Ectodermal cell (in vitro differentiated cells): ENCODE results near the gene ACSF3.

Source experiments
- H3K27ac ChIP-seq: 2 replicates; pipeline ENCODE4 v1.7.0; 2013; ENCODE audit warnings: mild to moderate bottlenecking, low read depth, low read length; ENCODE audit not compliant: insufficient read depth, poor library complexity, severe bottlenecking
- H3K27me3 ChIP-seq: 2 replicates; pipeline ENCODE4 v1.7.0; 2013; ENCODE audit warnings: mild to moderate bottlenecking, low read length; ENCODE audit not compliant: insufficient read depth, control insufficient read depth, poor library complexity, severe bottlenecking
- H3K36me3 ChIP-seq: one replicate; pipeline ENCODE4 v1.7.0; 2013; ENCODE audit warnings: low read length; ENCODE audit not compliant: control insufficient read depth, insufficient read depth
- H3K4me1 ChIP-seq: one replicate; pipeline ENCODE4 v1.7.0; 2013; ENCODE audit warnings: low read length; ENCODE audit not compliant: control insufficient read depth, insufficient read depth
- H3K4me3 ChIP-seq: 2 replicates; pipeline ENCODE4 v1.7.0; 2013; ENCODE audit warnings: low read depth, low read length, control low read depth; ENCODE audit not compliant: insufficient read depth
- H3K9me3 ChIP-seq: 2 replicates; pipeline ENCODE4 v1.7.0; 2013; ENCODE audit warnings: mild to moderate bottlenecking, low read length, moderate library complexity; ENCODE audit not compliant: control insufficient read depth
- WGBS, 2 experiments: methylation state at CpG; one replicate each; pipeline ENCODE4 v1.1.7; 2013; ENCODE audit warnings: missing lambda C conversion rate in 2 of 2; 5-methylcytosine and 5-hydroxymethylcytosine counted together

ACSF3 gene

GRCh38 chr16:89110641-89111040 is 17.0 kb downstream of the ACSF3 start:
- H3K27me3 ChIP-seq, result no peaks in the 10 kb centered on the region
- 95 to 96% methylated on average over 13 to 14 of the region's 14 CpGs for WGBS, 2 experiments
- peaks cover 4% of the 10 kb centered on the region for H3K36me3 ChIP-seq
- no peaks in the 10 kb centered on the region for H3K4me1 ChIP-seq
- H3K4me3 ChIP-seq, result no peak overlapping the region
- H3K9me3 ChIP-seq, result no peaks in the 10 kb centered on the region
- no peak overlapping the region for H3K27ac ChIP-seq

- Histone ChIP-seq H3K27ac (no peak overlapping the region), H3K4me3 (no peak overlapping the region), H3K27me3 (no peaks in the 10 kb centered on the region), H3K9me3 (no peaks in the 10 kb centered on the region), H3K36me3 (peaks cover 4% of the 10 kb centered on the region), H3K4me1 (no peaks in the 10 kb centered on the region)
- WGBS, 2 experiments, result 95 to 96% methylated on average over 20 to 22 of the region's 22 CpGs
These were observed 17.6 kb downstream of the ACSF3 start for GRCh38 chr16:89111263-89111662.

- Histone ChIP-seq H3K4me1 (no peaks in the 10 kb centered on the region), H3K36me3 (peaks cover 7% of the 10 kb centered on the region), H3K4me3 (no peak overlapping the region), H3K27me3 (no peaks in the 10 kb centered on the region), H3K27ac (no peak overlapping the region), H3K9me3 (no peaks in the 10 kb centered on the region)
- WGBS, 2 experiments, result 93 to 94% methylated on average over 26 of the region's 26 CpGs
These were observed 18.9 kb downstream of the ACSF3 start for GRCh38 chr16:89112377-89113151.

GRCh38 chr16:89113152-89113547 is 19.5 kb downstream of the ACSF3 start:
- H3K9me3 ChIP-seq, result no peaks in the 10 kb centered on the region
- H3K27ac ChIP-seq, result no peak overlapping the region
- H3K36me3 ChIP-seq, result peaks cover 12% of the 10 kb centered on the region
- no peak overlapping the region for H3K4me3 ChIP-seq
- 94 to 96% methylated on average over 12 of the region's 12 CpGs for WGBS, 2 experiments
- no peaks in the 10 kb centered on the region for H3K4me1 ChIP-seq
- H3K27me3 ChIP-seq, result no peaks in the 10 kb centered on the region

- H3K36me3 ChIP-seq, result peaks cover 17% of the 10 kb centered on the region
- H3K27ac ChIP-seq, result no peak overlapping the region
- no peak overlapping the region for H3K4me3 ChIP-seq
- 95 to 96% methylated on average over 27 of the region's 27 CpGs for WGBS, 2 experiments
- H3K4me1 ChIP-seq, result no peaks in the 10 kb centered on the region
- H3K9me3 ChIP-seq, result no peaks in the 10 kb centered on the region
- H3K27me3 ChIP-seq, result no peaks in the 10 kb centered on the region
These were observed 20.0 kb downstream of the ACSF3 start for GRCh38 chr16:89113661-89114060.

GRCh38 chr16:89114159-89114981 is 20.7 kb downstream of the ACSF3 start:
- H3K36me3 ChIP-seq, result peaks cover 19% of the 10 kb centered on the region
- no peak overlapping the region for H3K4me3 ChIP-seq
- no peaks in the 10 kb centered on the region for H3K9me3 ChIP-seq
- no peak overlapping the region for H3K27ac ChIP-seq
- no peaks in the 10 kb centered on the region for H3K27me3 ChIP-seq
- WGBS, 2 experiments, result 85 to 87% methylated on average over 33 of the region's 33 CpGs
- no peaks in the 10 kb centered on the region for H3K4me1 ChIP-seq

- H3K36me3 ChIP-seq, result peaks cover 20% of the 10 kb centered on the region
- H3K27ac ChIP-seq, result no peak overlapping the region
- no peaks in the 10 kb centered on the region for H3K9me3 ChIP-seq
- H3K27me3 ChIP-seq, result no peaks in the 10 kb centered on the region
- no peaks in the 10 kb centered on the region for H3K4me1 ChIP-seq
- no peak overlapping the region for H3K4me3 ChIP-seq
- WGBS, 2 experiments, result 95% methylated on average over 25 of the region's 25 CpGs
These were observed 21.7 kb downstream of the ACSF3 start for GRCh38 chr16:89115216-89115861.

- 92 to 94% methylated on average over 29 of the region's 29 CpGs for WGBS, 2 experiments
- H3K4me1 ChIP-seq, result no peaks in the 10 kb centered on the region
- H3K27ac ChIP-seq, result no peak overlapping the region
- no peaks in the 10 kb centered on the region for H3K9me3 ChIP-seq
- no peaks in the 10 kb centered on the region for H3K27me3 ChIP-seq
- H3K4me3 ChIP-seq, result no peak overlapping the region
- peaks cover 29% of the 10 kb centered on the region for H3K36me3 ChIP-seq
These were observed 22.9 kb downstream of the ACSF3 start for GRCh38 chr16:89116341-89117226.

- Histone ChIP-seq H3K36me3 (peaks cover 29% of the 10 kb centered on the region), H3K4me1 (no peaks in the 10 kb centered on the region)
- 94 to 96% methylated on average over 27 of the region's 27 CpGs for WGBS, 2 experiments
These were observed 23.7 kb downstream of the ACSF3 start for GRCh38 chr16:89117227-89117974.

More at GRCh38 chr16:89117227-89117974, 23.7 kb downstream of the ACSF3 start:
- Histone ChIP-seq H3K27ac (no peak overlapping the region), H3K9me3 (no peaks in the 10 kb centered on the region), H3K4me3 (no peak overlapping the region), H3K27me3 (no peaks in the 10 kb centered on the region)
